Ectodermal cell (in vitro differentiated cells): ENCODE data around the gene SPATA22.
"Not testable (repeated sequence)": the region's sequence is repeated elsewhere in the genome, so short reads cannot be mapped to it uniquely, and the experiment has no call there.

Source experiments
- H3K27ac ChIP-seq: 2 replicates; pipeline ENCODE4 v1.7.0; 2013; ENCODE audit warnings: mild to moderate bottlenecking, low read depth, low read length; ENCODE audit not compliant: insufficient read depth, poor library complexity, severe bottlenecking
- H3K27me3 ChIP-seq: 2 replicates; pipeline ENCODE4 v1.7.0; 2013; ENCODE audit warnings: mild to moderate bottlenecking, low read length; ENCODE audit not compliant: insufficient read depth, control insufficient read depth, poor library complexity, severe bottlenecking
- H3K36me3 ChIP-seq: one replicate; pipeline ENCODE4 v1.7.0; 2013; ENCODE audit warnings: low read length; ENCODE audit not compliant: control insufficient read depth, insufficient read depth
- H3K4me1 ChIP-seq: one replicate; pipeline ENCODE4 v1.7.0; 2013; ENCODE audit warnings: low read length; ENCODE audit not compliant: control insufficient read depth, insufficient read depth
- H3K4me3 ChIP-seq: 2 replicates; pipeline ENCODE4 v1.7.0; 2013; ENCODE audit warnings: low read depth, low read length, control low read depth; ENCODE audit not compliant: insufficient read depth
- H3K9me3 ChIP-seq: 2 replicates; pipeline ENCODE4 v1.7.0; 2013; ENCODE audit warnings: mild to moderate bottlenecking, low read length, moderate library complexity; ENCODE audit not compliant: control insufficient read depth
- WGBS, 2 experiments: methylation state at CpG; one replicate each; pipeline ENCODE4 v1.1.7; 2013; ENCODE audit warnings: missing lambda C conversion rate in 2 of 2; 5-methylcytosine and 5-hydroxymethylcytosine counted together

SPATA22 gene

DNA sequence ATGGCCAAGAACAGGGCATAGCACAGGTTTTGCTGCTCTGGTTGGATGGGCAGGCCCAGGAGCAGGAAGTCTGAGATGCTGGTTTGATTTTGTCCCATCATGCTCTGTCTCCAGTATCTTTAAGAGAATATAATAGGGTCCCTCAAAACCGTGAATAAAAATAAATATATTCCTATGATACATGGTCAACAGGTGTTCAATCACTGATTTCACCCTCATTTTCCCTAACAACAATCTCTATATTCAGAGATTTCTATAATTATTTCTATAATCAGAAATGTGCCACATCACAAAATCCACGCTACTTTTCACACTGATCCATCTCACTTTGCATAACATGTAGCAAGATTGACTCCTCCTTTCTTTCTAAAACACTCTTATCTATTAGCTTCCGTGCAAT lies 37.9 kb downstream of the SPATA22 start, which contains the start of gene OR1E2:
Gene OR1E2 (minus strand): TSS at position 101 of the 400 bp plus-strand sequence. CDS start 0 bp downstream, at position 101.
- H3K9me3 ChIP-seq: no peaks in the 10 kb centered on the region
- no peak within 1 kb of the TSS for H3K27ac ChIP-seq
- H3K4me3 ChIP-seq: no peak within 1 kb of the TSS
- no peaks in the 10 kb centered on the region for H3K4me1 ChIP-seq
- H3K36me3 ChIP-seq: no peaks in the 10 kb centered on the region
- H3K27me3 ChIP-seq: no peaks in the 10 kb centered on the region
- WGBS, 2 experiments: 74 to 80% methylated on average over 3 of the region's 3 CpGs

DNA sequence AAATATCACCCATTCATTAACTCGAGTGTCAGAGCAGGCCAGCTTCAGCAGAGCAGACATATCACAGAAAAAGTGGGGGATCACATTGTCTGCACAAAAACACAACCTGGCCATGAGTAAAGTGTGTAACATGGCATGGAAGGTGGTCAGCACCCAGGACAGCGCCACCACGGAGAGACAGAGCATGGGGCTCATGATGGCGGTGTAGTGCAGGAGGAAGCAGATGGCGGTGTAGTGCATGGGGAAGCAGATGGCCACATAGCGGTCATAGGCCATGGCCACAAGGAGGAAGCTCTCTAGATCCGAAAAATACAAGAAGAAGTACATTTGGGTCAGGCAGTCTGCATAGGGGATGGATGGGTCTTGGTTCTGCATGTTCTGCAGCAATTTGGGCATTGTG lies 38.4 kb downstream of the SPATA22 start:
- H3K27me3 ChIP-seq, H3K4me3 ChIP-seq, H3K27ac ChIP-seq, H3K36me3 ChIP-seq, H3K4me1 ChIP-seq, H3K9me3 ChIP-seq: not testable (repeated sequence)
- WGBS, 2 experiments: 34 to 48% methylated on average over 7 of the region's 7 CpGs

DNA sequence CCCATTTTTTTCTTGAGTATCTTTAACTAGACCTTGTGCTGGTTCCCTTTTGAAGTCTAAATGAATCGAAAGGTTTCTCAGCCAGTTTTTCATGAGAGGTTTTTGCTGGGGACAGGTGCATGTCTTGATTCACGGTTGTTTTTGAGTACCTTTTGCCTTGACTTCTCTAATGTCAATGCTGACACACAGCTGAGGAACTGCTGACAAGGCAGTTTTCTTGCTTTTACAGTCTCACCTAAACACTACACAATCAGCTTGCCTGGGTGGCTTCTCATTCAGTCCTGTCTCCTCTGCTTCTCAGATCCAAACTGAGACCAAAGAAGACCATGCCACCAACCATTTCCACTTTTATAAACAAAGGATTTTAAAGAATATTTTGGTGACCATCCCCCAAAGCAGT lies 53.4 kb downstream of the SPATA22 start:
- Histone ChIP-seq H3K9me3 (no peaks in the 10 kb centered on the region), H3K4me1 (no peaks in the 10 kb centered on the region), H3K4me3 (no peak overlapping the region), H3K36me3 (no peaks in the 10 kb centered on the region), H3K27ac (no peak overlapping the region), H3K27me3 (no peaks in the 10 kb centered on the region)
- WGBS, 2 experiments: 28 to 33% methylated on average over 2 of the region's 2 CpGs

DNA sequence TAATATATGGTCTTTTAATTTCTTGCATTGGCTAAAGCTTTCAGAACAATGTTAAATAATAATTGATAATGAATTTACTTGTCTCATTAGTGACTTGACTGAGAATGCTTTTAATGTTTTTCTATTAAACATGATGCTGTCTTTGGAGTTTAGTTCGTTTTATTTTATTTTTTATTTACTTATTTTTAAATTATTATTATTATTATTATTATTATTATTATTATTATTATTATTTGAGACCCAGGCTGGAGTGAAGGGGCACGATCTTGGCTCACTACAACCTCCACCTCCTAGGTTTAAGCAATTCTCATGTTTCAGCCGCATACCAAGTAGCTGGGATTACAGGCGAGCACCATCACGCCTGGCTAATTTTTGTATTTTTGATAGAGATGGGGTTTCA lies 56.0 kb downstream of the SPATA22 start:
- Histone ChIP-seq H3K4me1 (no peaks in the 10 kb centered on the region), H3K27ac (no peak overlapping the region), H3K27me3 (no peaks in the 10 kb centered on the region), H3K36me3 (no peaks in the 10 kb centered on the region), H3K9me3 (no peaks in the 10 kb centered on the region), H3K4me3 (no peak overlapping the region)
- WGBS, 2 experiments: 86 to 91% methylated on average over 4 of the region's 5 CpGs

DNA sequence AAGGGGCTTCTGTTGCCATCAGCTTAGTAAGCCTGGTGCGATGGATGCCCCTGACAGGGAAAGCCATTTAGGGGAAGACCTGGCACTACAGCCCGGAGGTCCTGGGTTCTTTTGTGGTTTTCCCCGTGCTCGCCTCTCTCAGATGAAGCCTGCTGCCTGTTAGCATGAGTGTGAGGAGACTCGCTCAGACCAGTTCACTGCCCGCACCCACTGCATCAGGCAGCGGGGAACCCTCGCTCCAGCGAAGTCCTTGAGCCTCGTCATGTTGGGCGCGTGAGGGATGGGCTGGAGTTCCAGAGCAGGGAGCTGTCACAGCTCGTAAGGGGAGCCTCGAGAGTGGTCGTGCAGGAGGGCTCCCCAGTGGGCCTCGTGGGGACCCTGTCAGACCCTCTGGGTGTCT lies 59.4 kb downstream of the SPATA22 start:
- WGBS, 2 experiments: 74 to 82% methylated on average over 3 to 4 of the region's 16 CpGs
- H3K9me3 ChIP-seq, H3K4me1 ChIP-seq, H3K36me3 ChIP-seq, H3K4me3 ChIP-seq, H3K27ac ChIP-seq, H3K27me3 ChIP-seq: not testable (repeated sequence)

DNA sequence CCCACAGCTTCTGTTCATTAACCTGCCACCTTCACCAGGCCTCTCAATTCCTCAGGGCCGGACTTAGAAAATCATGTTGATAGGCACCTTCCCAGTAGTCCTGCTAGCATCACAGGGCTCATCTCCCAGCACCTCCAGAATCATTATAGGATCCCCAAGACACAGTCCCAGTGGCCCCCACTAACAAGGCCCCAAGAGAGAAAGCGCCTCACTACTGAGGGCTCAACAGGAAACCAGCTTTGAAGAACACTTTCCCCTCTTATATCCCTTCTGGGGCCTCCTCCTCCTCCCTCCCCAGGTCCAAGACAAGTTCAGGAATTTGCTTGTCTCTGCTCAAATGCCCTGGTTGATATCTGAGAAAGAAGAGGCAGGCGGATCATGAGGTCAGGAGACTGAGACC lies 60.5 kb downstream of the SPATA22 start, which contains the start of gene OR3A3:
Gene OR3A3 (plus strand): TSS at position 301 of the 400 bp plus-strand sequence.
- peaks cover 2% of the 10 kb centered on the region for H3K9me3 ChIP-seq
- no peaks in the 10 kb centered on the region for H3K27me3 ChIP-seq
- H3K36me3 ChIP-seq: no peaks in the 10 kb centered on the region
- H3K4me1 ChIP-seq: no peaks in the 10 kb centered on the region
- no peak within 1 kb of the TSS for H3K4me3 ChIP-seq
- 67 to 79% methylated on average over 3 of the region's 3 CpGs for WGBS, 2 experiments
- no peak within 1 kb of the TSS for H3K27ac ChIP-seq

DNA sequence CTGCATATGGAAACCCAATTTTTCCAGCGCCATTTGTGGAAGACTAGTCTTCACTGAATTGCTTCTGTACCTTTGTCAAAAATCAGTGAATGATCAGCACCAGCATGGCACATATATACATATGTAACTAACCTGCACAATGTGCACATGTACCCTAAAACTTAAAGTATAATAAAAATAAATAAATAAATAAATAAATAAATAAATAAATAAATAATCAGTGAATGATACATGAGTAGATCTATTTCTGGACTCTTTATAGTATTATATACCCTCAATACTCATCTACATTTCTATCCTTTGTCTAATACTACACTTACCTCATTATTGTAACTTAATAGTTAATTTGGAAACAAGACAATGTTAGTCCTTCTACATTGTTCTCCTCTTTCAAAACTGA lies 67.8 kb downstream of the SPATA22 start:
- WGBS, 2 experiments: 64 to 67% methylated on average over 1 of the region's 1 CpG
- H3K27me3 ChIP-seq, H3K27ac ChIP-seq, H3K4me3 ChIP-seq, H3K9me3 ChIP-seq, H3K36me3 ChIP-seq, H3K4me1 ChIP-seq: not testable (repeated sequence)

DNA sequence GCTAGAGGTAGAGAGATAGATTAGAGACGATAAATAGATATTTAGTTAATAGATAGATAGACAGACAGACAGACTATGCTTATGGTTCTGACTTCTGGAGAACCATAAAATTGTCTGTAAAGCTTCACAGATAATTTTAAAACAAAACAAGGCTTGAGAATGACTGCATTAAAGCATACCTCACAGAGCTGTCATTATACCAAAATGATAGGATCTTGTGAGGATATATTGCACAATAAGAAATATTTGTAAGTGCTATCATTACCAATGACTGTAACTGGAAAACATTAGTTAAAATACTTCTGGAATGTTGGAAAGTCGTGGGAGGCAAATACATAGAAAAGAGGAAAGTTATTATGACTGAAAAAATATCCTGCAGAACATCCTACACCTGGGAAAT lies 69.8 kb downstream of the SPATA22 start:
- no peaks in the 10 kb centered on the region for H3K4me1 ChIP-seq
- H3K27me3 ChIP-seq: no peaks in the 10 kb centered on the region
- H3K9me3 ChIP-seq: peaks cover 5% of the 10 kb centered on the region
- H3K27ac ChIP-seq: no peak overlapping the region
- no peaks in the 10 kb centered on the region for H3K36me3 ChIP-seq
- H3K4me3 ChIP-seq: no peak overlapping the region
- WGBS, 2 experiments: 56 to 70% methylated on average over 2 of the region's 2 CpGs

DNA sequence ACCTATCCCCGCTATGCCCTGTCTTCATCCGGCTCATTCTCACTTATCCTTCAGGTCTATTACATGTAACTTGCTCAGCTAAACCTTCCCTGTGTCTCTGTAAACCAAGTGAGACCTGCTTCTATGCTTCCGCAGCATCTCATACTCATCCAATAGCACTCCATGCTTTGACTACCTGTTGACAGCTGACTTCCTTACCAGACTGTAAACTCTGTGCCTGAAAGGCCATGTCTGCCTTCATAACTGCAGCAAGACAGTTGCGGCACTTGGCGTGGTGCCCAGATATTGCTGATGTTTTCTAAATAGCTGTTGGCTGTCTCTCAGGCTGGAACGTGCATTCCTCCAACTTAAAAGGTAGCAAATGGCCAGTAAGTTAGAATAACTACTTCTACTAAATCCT lies 71.6 kb downstream of the SPATA22 start:
- no peaks in the 10 kb centered on the region for H3K36me3 ChIP-seq
- no peak overlapping the region for H3K27ac ChIP-seq
- no peaks in the 10 kb centered on the region for H3K27me3 ChIP-seq
- H3K4me3 ChIP-seq: no peak overlapping the region
- 70 to 72% methylated on average over 6 of the region's 6 CpGs for WGBS, 2 experiments
- H3K4me1 ChIP-seq: no peaks in the 10 kb centered on the region
- peaks cover 3% of the 10 kb centered on the region for H3K9me3 ChIP-seq

DNA sequence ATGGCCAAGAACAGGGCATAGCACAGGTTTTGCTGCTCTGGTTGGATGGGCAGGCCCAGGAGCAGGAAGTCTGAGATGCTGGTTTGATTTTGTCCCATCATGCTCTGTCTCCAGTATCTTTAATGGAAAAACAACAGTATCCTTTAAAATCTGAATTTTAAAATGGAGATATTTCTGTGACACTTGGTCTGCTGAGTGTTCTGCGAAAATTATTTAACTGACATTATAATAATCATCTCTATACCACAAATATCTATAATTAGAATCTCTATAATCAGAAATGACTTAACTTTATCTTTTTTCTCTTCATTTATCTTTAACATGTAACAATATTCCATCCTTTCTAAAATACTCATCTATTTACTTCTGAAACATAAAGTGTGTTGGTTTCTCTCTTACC lies 73.3 kb downstream of the SPATA22 start, which contains the start of gene OR1E1:
Gene OR1E1 (minus strand): TSS at position 101 of the 400 bp plus-strand sequence. CDS start 0 bp downstream, at position 101.
- Histone ChIP-seq H3K36me3 (no peaks in the 10 kb centered on the region), H3K4me1 (no peaks in the 10 kb centered on the region), H3K27ac (no peak within 1 kb of the TSS), H3K9me3 (peaks cover 6% of the 10 kb centered on the region), H3K4me3 (no peak within 1 kb of the TSS), H3K27me3 (no peaks in the 10 kb centered on the region)
- WGBS, 2 experiments: 80% methylated on average over 1 of the region's 1 CpG

DNA sequence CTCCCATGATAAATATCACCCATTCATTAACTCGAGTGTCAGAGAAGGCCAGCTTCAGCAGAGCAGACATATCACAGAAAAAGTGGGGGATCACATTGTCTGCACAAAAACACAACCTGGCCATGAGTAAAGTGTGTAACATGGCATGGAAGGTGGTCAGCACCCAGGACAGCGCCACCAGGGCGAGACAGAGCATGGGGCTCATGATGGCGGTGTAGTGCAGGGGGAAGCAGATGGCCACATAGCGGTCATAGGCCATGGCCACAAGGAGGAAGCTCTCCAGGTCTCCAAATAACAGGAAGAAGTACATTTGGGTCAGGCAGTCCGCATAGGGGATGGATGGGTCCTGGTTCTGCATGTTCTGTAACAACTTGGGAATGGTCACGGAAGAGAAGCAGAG lies 73.8 kb downstream of the SPATA22 start:
- not testable (repeated sequence) for H3K9me3 ChIP-seq, H3K4me3 ChIP-seq, H3K36me3 ChIP-seq, H3K4me1 ChIP-seq, H3K27ac ChIP-seq, H3K27me3 ChIP-seq
- 57 to 59% methylated on average over 7 of the region's 7 CpGs for WGBS, 2 experiments
